Naive thymus-derived CD8-positive, alpha-beta T cell (primary cell): Measurements from ENCODE around the gene ADA. TPM values are rescaled to one million over a fixed set of nuclear protein-coding genes. Genes with fewer than 3 reads are reported as not detected.

Source experiments
- ATAC-seq, 2 donors: fragments of 150-1000 bp; cut with Tn5 transposase in 1 of 2; sonication (Bioruptor Pico), chemical (Tn5 transposase) in 1 of 2; 1 replicate in 1 of 2; 2 replicates in 1 of 2; pipeline ENCODE4 v1.10.0; 2021; ENCODE audit warnings: mild to moderate bottlenecking in 2 of 2, moderate library complexity in 2 of 2
- POLR2A ChIA-PET: fragments of 350-600 bp; sonication (Branson Sonifier 250); formaldehyde crosslinking; loops from one replicate; lab custom pipeline; 2021; ENCODE audit warnings: antibody characterized with exemption; lab: Charles Lee
- DNase-seq, 10 donors: peaks; one replicate each; pipeline versions ENCODE4 v3.0.0 to v3.0.0-alpha.2; 2020 to 2022
- H3K27ac Mint-ChIP-seq, 10 donors: one replicate each; pipeline ENCODE4 v1.8.0; 2020 to 2022; ENCODE audit warnings: mild to moderate bottlenecking in 10 of 10, mixed read lengths in 10 of 10, moderate library complexity in 4 of 10, inconsistent platforms in 1 of 10
- H3K27me3 Mint-ChIP-seq, 5 donors: one replicate each; pipeline ENCODE4 v1.8.0; 2021 to 2022; ENCODE audit warnings: mixed read lengths in 5 of 5
- H3K36me3 Mint-ChIP-seq, 3 donors: one replicate each; pipeline ENCODE4 v1.8.0; 2020 to 2022; ENCODE audit warnings: mixed read lengths in 3 of 3, mild to moderate bottlenecking in 2 of 3, inconsistent platforms in 1 of 3
- H3K4me1 Mint-ChIP-seq, 4 donors: one replicate each; pipeline ENCODE4 v1.8.0; 2021 to 2022; ENCODE audit warnings: mixed read lengths in 4 of 4
- H3K4me3 Mint-ChIP-seq, 10 donors: one replicate each; pipeline ENCODE4 v1.8.0; 2020 to 2022; ENCODE audit warnings: mild to moderate bottlenecking in 10 of 10, mixed read lengths in 10 of 10, moderate library complexity in 6 of 10, inconsistent platforms in 1 of 10
- H3K9me3 Mint-ChIP-seq, 9 donors: one replicate each; pipeline ENCODE4 v1.8.0; 2020 to 2022; ENCODE audit warnings: mixed read lengths in 9 of 9, mild to moderate bottlenecking in 3 of 9, inconsistent platforms in 1 of 9, moderate library complexity in 1 of 9
- polyA plus RNA-seq, 3 donors: library from polyadenylated mRNA; unstranded; fragments of 300-500 nt; fragmentation: Illumina TruSeq; gene quantifications; one replicate each; pipeline ENCODE4 v1.2.3, GENCODE V29; 2021
- total RNA-seq, 8 experiments: library from RNA in 2 of 8; stranded (reverse) in 2 of 8; gene quantifications; one replicate each; pipeline ENCODE4 v1.2.3 and lab custom pipeline; 2021 to 2026

Gene ADA
- total and polyA plus RNA-seq, 5 experiments from 2014 or later = 24.1 to 47.1 (median 31.2) TPM

GRCh38 chr20:44643154-44643519 is 8.4 kb downstream of the ADA start:
- peak overlapping the region; percentile 91 to 100 (median 96) for H3K27ac Mint-ChIP-seq
- peaks cover 4 to 19% (median 11%) of the 10 kb centered on the region in 3 donors for H3K36me3 Mint-ChIP-seq
- peak overlapping the region in 9 of 10 donors; percentile 58 to 83 (median 70) for H3K4me3 Mint-ChIP-seq
- H3K27me3 Mint-ChIP-seq = no peaks in the 10 kb centered on the region
- no peaks in the 10 kb centered on the region for H3K9me3 Mint-ChIP-seq
- peaks cover 45 to 85% (median 78%) of the 10 kb centered on the region in 4 donors for H3K4me1 Mint-ChIP-seq
- ATAC-seq = no peak
- no peak for DNase-seq
- POLR2A ChIA-PET = interaction anchor here (0.6 to 6.6 kb wide), 12 partner anchors 7 to 179 kb away, joined by 3 to 84 read pairs (median 4); partner anchors contain the start of gene ADA

GRCh38 chr20:44642203-44643153 is 9.0 kb downstream of the ADA start:
- Mint-ChIP-seq H3K9me3 (no peaks in the 10 kb centered on the region), H3K4me1 (peaks cover 45 to 78% (median 71%) of the 10 kb centered on the region in 4 donors), H3K27ac (peak overlapping the region; percentile 91 to 100 (median 96)), H3K36me3 (peaks cover 4 to 19% (median 11%) of the 10 kb centered on the region in 3 donors), H3K27me3 (no peaks in the 10 kb centered on the region), H3K4me3 (peak overlapping the region; percentile 38 to 83 (median 67))
- POLR2A ChIA-PET = interaction anchor here (0.6 to 6.6 kb wide), 13 partner anchors 8 to 106 kb away, joined by 3 to 84 read pairs (median 4); partner anchors contain the start of gene ADA
- ATAC-seq (peak; percentile 43 to 48), DNase-seq (peak in 5 of 10 donors; percentile 16 to 49 (median 39))

- peak overlapping the region; percentile 83 to 100 (median 94) for H3K27ac Mint-ChIP-seq
- no peaks in the 10 kb centered on the region for H3K27me3 Mint-ChIP-seq
- H3K36me3 Mint-ChIP-seq = peaks cover 4 to 25% (median 18%) of the 10 kb centered on the region in 3 donors
- peak overlapping the region; percentile 3 to 79 (median 26) for H3K4me3 Mint-ChIP-seq
- POLR2A ChIA-PET = interaction anchor here (1.4 to 6.6 kb wide), 4 partner anchors 9 to 31 kb away, joined by 4 to 84 read pairs (median 26); no protein-coding TSS in a partner anchor
- no peaks in the 10 kb centered on the region for H3K9me3 Mint-ChIP-seq
- DNase-seq = no peak
- no peak for ATAC-seq
- H3K4me1 Mint-ChIP-seq = peaks cover 43 to 67% (median 61%) of the 10 kb centered on the region in 4 donors
These were observed 10.2 kb downstream of the ADA start for GRCh38 chr20:44641325-44641724.

- H3K4me1 Mint-ChIP-seq = peaks cover 39 to 59% (median 53%) of the 10 kb centered on the region in 4 donors
- DNase-seq (no peak), ATAC-seq (no peak)
- no peaks in the 10 kb centered on the region for H3K9me3 Mint-ChIP-seq
- H3K27me3 Mint-ChIP-seq = no peaks in the 10 kb centered on the region
- POLR2A ChIA-PET = interaction anchor here (1.0 kb wide), 1 partner anchor 23 kb away, joined by 3 read pairs; no protein-coding TSS in a partner anchor
- H3K27ac Mint-ChIP-seq = peak overlapping the region in 6 of 10 donors; percentile 25 to 100 (median 54)
- H3K4me3 Mint-ChIP-seq = peak overlapping the region in 1 of 10 donors; percentile 4
- H3K36me3 Mint-ChIP-seq = peaks cover 4 to 33% (median 25%) of the 10 kb centered on the region in 3 donors
These were observed 11.0 kb downstream of the ADA start for GRCh38 chr20:44640522-44640921.

- H3K4me3 Mint-ChIP-seq = no peak overlapping the region
- H3K4me1 Mint-ChIP-seq = peaks cover 24 to 31% (median 26%) of the 10 kb centered on the region in 4 donors
- no peaks in the 10 kb centered on the region for H3K27me3 Mint-ChIP-seq
- POLR2A ChIA-PET = interaction anchor here (1.2 to 1.6 kb wide), 2 partner anchors 9 to 13 kb away, joined by 3 to 4 read pairs; no protein-coding TSS in a partner anchor
- ATAC-seq = no peak
- H3K36me3 Mint-ChIP-seq = peaks cover 4 to 58% (median 30%) of the 10 kb centered on the region in 3 donors
- DNase-seq = no peak
- H3K9me3 Mint-ChIP-seq = no peaks in the 10 kb centered on the region
- H3K27ac Mint-ChIP-seq = peak overlapping the region in 1 of 10 donors; percentile 48
These were observed 13.8 kb downstream of the ADA start for GRCh38 chr20:44637522-44638372.

GRCh38 chr20:44637042-44637441 is 14.5 kb downstream of the ADA start:
- H3K4me3 Mint-ChIP-seq = no peak overlapping the region
- peaks cover 4 to 62% (median 30%) of the 10 kb centered on the region in 3 donors for H3K36me3 Mint-ChIP-seq
- peaks cover 18 to 24% (median 19%) of the 10 kb centered on the region in 4 donors for H3K4me1 Mint-ChIP-seq
- no peaks in the 10 kb centered on the region for H3K9me3 Mint-ChIP-seq
- H3K27ac Mint-ChIP-seq = no peak overlapping the region
- POLR2A ChIA-PET = interaction anchor here (1.2 to 1.6 kb wide), 2 partner anchors 8 to 14 kb away, joined by 3 to 4 read pairs; no protein-coding TSS in a partner anchor
- no peak for DNase-seq
- no peak for ATAC-seq
- no peaks in the 10 kb centered on the region for H3K27me3 Mint-ChIP-seq

GRCh38 chr20:44635877-44636276 is 15.6 kb downstream of the ADA start:
- H3K27ac Mint-ChIP-seq = peak overlapping the region in 1 of 10 donors; percentile 33
- POLR2A ChIA-PET = no interaction called here
- no peaks in the 10 kb centered on the region for H3K9me3 Mint-ChIP-seq
- ATAC-seq (no peak), DNase-seq (no peak)
- peaks cover 4 to 70% (median 26%) of the 10 kb centered on the region in 3 donors for H3K36me3 Mint-ChIP-seq
- H3K4me3 Mint-ChIP-seq = no peak overlapping the region
- peaks cover 9 to 15% (median 12%) of the 10 kb centered on the region in 4 donors for H3K4me1 Mint-ChIP-seq
- H3K27me3 Mint-ChIP-seq = no peaks in the 10 kb centered on the region

- POLR2A ChIA-PET = interaction anchor here (0.8 to 1.1 kb wide), 3 partner anchors 8 to 424 kb away, joined by 3 read pairs; no protein-coding TSS in a partner anchor
- Mint-ChIP-seq H3K27me3 (no peaks in the 10 kb centered on the region), H3K27ac (peak overlapping the region in 2 of 10 donors; percentile 33 to 35), H3K4me1 (peaks cover 1 to 14% (median 6%) of the 10 kb centered on the region in 4 donors), H3K4me3 (no peak overlapping the region), H3K9me3 (no peaks in the 10 kb centered on the region), H3K36me3 (peaks cover 0 to 59% (median 24%) of the 10 kb centered on the region in 3 donors)
- no peak for ATAC-seq
- no peak for DNase-seq
These were observed 17.5 kb downstream of the ADA start for GRCh38 chr20:44633872-44634600.

GRCh38 chr20:44633187-44633810 is 18.2 kb downstream of the ADA start:
- Mint-ChIP-seq H3K36me3 (peaks cover 0 to 61% (median 20%) of the 10 kb centered on the region in 3 donors), H3K9me3 (no peaks in the 10 kb centered on the region), H3K4me1 (peaks cover 0 to 8% (median 4%) of the 10 kb centered on the region in 4 donors), H3K4me3 (no peak overlapping the region), H3K27me3 (no peaks in the 10 kb centered on the region), H3K27ac (peak overlapping the region in 2 of 10 donors; percentile 48 to 75)
- POLR2A ChIA-PET = interaction anchor here (0.8 kb wide), 2 partner anchors 13 to 423 kb away, joined by 3 read pairs; no protein-coding TSS in a partner anchor
- DNase-seq (no peak), ATAC-seq (no peak)

GRCh38 chr20:44632103-44632752 is 19.3 kb downstream of the ADA start:
- Mint-ChIP-seq H3K9me3 (no peaks in the 10 kb centered on the region), H3K27ac (peak overlapping the region in 4 of 10 donors; percentile 3 to 69 (median 42)), H3K4me3 (no peak overlapping the region), H3K36me3 (peaks cover 0 to 68% (median 26%) of the 10 kb centered on the region in 3 donors), H3K27me3 (no peaks in the 10 kb centered on the region), H3K4me1 (peaks cover 1 to 11% (median 9%) of the 10 kb centered on the region in 4 donors)
- POLR2A ChIA-PET = interaction anchor here (1.0 to 1.4 kb wide), 2 partner anchors 10 to 11 kb away, joined by 3 to 4 read pairs; no protein-coding TSS in a partner anchor
- ATAC-seq (no peak), DNase-seq (no peak)
